Measurements from ENCODE around the gene SFMBT2.

- no peak for TF ChIP-seq CTCF (IDR thresholded peaks at IDR 0.05; ENCODE audit: low read depth, low read length)
- TF ChIP-seq EZH2phosphoT487 (IDR thresholded peaks at IDR 0.05; ENCODE audit: low read depth), result no peak
These were observed 28.9 kb upstream of the SFMBT2 start for GRCh38 chr10:7439696-7440095.
